OCI-LY1 (cell line): ENCODE measurements around the gene CRMP1.

Experiments
- H2AFZ ChIP-seq: fragments of 200-600 bp; sonication (generic), shearing (Covaris generic); 2 replicates; pipeline ENCODE4 v1.6.0; 2014; ENCODE audit warnings: antibody characterized with exemption, mild to moderate bottlenecking, low read length
- H3F3A ChIP-seq: fragments of 200-600 bp; sonication (generic), shearing (Covaris generic); 2 replicates; pipeline ENCODE4 v1.6.0; 2014; ENCODE audit warnings: mild to moderate bottlenecking, antibody characterized with exemption, low read length, moderate library complexity; ENCODE audit not compliant: insufficient read depth
- H3K27ac ChIP-seq: fragments of 200-600 bp; sonication (generic); 2 replicates; pipeline ENCODE4 v1.5.1; 2014; ENCODE audit warnings: low read length, mixed run types, mild to moderate bottlenecking, low read depth; ENCODE audit not compliant: poor library complexity, severe bottlenecking
- H3K27me3 ChIP-seq: fragments of 200-600 bp; sonication (generic); 2 replicates; pipeline ENCODE4 v1.6.0; 2014; ENCODE audit warnings: antibody characterized with exemption, mild to moderate bottlenecking, low read length, moderate library complexity; ENCODE audit not compliant: insufficient read depth
- H3K36me3 ChIP-seq: fragments of 200-600 bp; sonication (generic); 2 replicates; pipeline ENCODE4 v1.6.1; 2014; ENCODE audit warnings: mild to moderate bottlenecking, antibody characterized with exemption, low read length, moderate library complexity, mixed read lengths; ENCODE audit not compliant: insufficient read depth
- H3K4me1 ChIP-seq: fragments of 200-600 bp; sonication (generic); 2 replicates; pipeline ENCODE4 v1.5.1; 2014; ENCODE audit warnings: mild to moderate bottlenecking, low read length, moderate library complexity; ENCODE audit not compliant: insufficient read depth, severe bottlenecking
- H3K4me2 ChIP-seq: fragments of 200-600 bp; sonication (generic), shearing (Covaris generic); 2 replicates; pipeline ENCODE4 v1.6.1; 2014; ENCODE audit warnings: low read length
- H3K4me3 ChIP-seq: fragments of 200-600 bp; sonication (generic); 2 replicates; pipeline ENCODE4 v1.5.1; 2014; ENCODE audit warnings: low read length, low read depth, mild to moderate bottlenecking, mixed read lengths; ENCODE audit not compliant: poor library complexity, severe bottlenecking
- H3K79me2 ChIP-seq: fragments of 200-600 bp; shearing (Covaris generic); 2 replicates; pipeline ENCODE4 v1.6.1; 2016; ENCODE audit warnings: mixed run types, low read length, mixed read lengths; ENCODE audit not compliant: insufficient read depth
- H3K9ac ChIP-seq: fragments of 200-600 bp; sonication (generic), shearing (Covaris generic); 2 replicates; pipeline ENCODE4 v1.6.1; 2014; ENCODE audit warnings: mild to moderate bottlenecking, low read length, mixed read lengths
- H3K9me2 ChIP-seq: fragments of 200-600 bp; sonication (generic), shearing (Covaris generic); 2 replicates; pipeline ENCODE4 v1.6.1; 2014; ENCODE audit warnings: low read depth, mild to moderate bottlenecking, low read length, mixed read lengths
- H3K9me3 ChIP-seq: fragments of 200-600 bp; shearing (Covaris generic); 2 replicates; pipeline ENCODE4 v1.6.1; 2014; ENCODE audit warnings: low read length, mixed read lengths
- H4K20me1 ChIP-seq: fragments of 200-600 bp; sonication (generic), shearing (Covaris generic); 2 replicates; pipeline ENCODE4 v1.6.0; 2016; ENCODE audit warnings: mild to moderate bottlenecking, low read length; ENCODE audit not compliant: insufficient read depth
- CTCF ChIP-seq: fragments of 200-600 bp; sonication (generic), shearing (Covaris generic); IDR thresholded peaks from 2 replicates; pipeline ENCODE4 v1.5.1; 2017; ENCODE audit warnings: mild to moderate bottlenecking, antibody characterized with exemption, low read length, moderate library complexity, mixed read lengths
- EZH2 ChIP-seq: fragments of 200-600 bp; sonication (generic), shearing (Covaris generic); IDR thresholded peaks from 2 replicates; pipeline ENCODE4 v1.8.0; 2017; ENCODE audit warnings: borderline replicate concordance, mixed run types, mild to moderate bottlenecking, antibody characterized with exemption, low read length, moderate library complexity, mixed read lengths

Gene CRMP1

GRCh38 chr4:5893004-5893580, at the start of gene CRMP1:
Gene CRMP1 (minus strand): TSS chr4:5893086. CDS start chr4:5892969, 117 bp downstream.
- Histone ChIP-seq H3K9me3 (no peaks in the 10 kb centered on the region), H2AFZ (no peak within 1 kb of the TSS), H3K9ac (no peak within 1 kb of the TSS), H3K27ac (no peak within 1 kb of the TSS), H4K20me1 (no peaks in the 10 kb centered on the region), H3K4me3 (no peak within 1 kb of the TSS), H3K4me2 (no peak within 1 kb of the TSS), H3K27me3 (no peaks in the 10 kb centered on the region), H3K79me2 (no peaks in the 10 kb centered on the region), H3F3A (no peaks in the 10 kb centered on the region), H3K4me1 (no peaks in the 10 kb centered on the region), H3K9me2 (no peaks in the 10 kb centered on the region), H3K36me3 (no peaks in the 10 kb centered on the region)
- TF ChIP-seq CTCF = no peak
- TF ChIP-seq EZH2 = no peak

GRCh38 chr4:5941601-5942000, 48.7 kb upstream of the CRMP1 start:
- H3K4me2 ChIP-seq = no peak overlapping the region
- no peaks in the 10 kb centered on the region for H3K79me2 ChIP-seq
- H3K4me1 ChIP-seq = no peaks in the 10 kb centered on the region
- H2AFZ ChIP-seq = no peak overlapping the region
- no peaks in the 10 kb centered on the region for H3K9me3 ChIP-seq
- H3K27ac ChIP-seq = no peak overlapping the region
- no peaks in the 10 kb centered on the region for H3F3A ChIP-seq
- H3K9ac ChIP-seq = no peak overlapping the region
- no peak for TF ChIP-seq CTCF
- no peak for TF ChIP-seq EZH2
- H3K36me3 ChIP-seq = no peaks in the 10 kb centered on the region
- H3K4me3 ChIP-seq = no peak overlapping the region
- no peaks in the 10 kb centered on the region for H3K9me2 ChIP-seq
- no peaks in the 10 kb centered on the region for H3K27me3 ChIP-seq
- no peaks in the 10 kb centered on the region for H4K20me1 ChIP-seq

GRCh38 chr4:5940470-5941203, 47.8 kb upstream of the CRMP1 start:
- TF ChIP-seq CTCF (no peak), EZH2 (no peak)
- H2AFZ ChIP-seq = no peak overlapping the region
- no peaks in the 10 kb centered on the region for H3K4me1 ChIP-seq
- H3K4me2 ChIP-seq = no peak overlapping the region
- H4K20me1 ChIP-seq = no peaks in the 10 kb centered on the region
- no peak overlapping the region for H3K27ac ChIP-seq
- no peaks in the 10 kb centered on the region for H3K9me2 ChIP-seq
- no peaks in the 10 kb centered on the region for H3K79me2 ChIP-seq
- H3K9me3 ChIP-seq = no peaks in the 10 kb centered on the region
- H3K36me3 ChIP-seq = no peaks in the 10 kb centered on the region
- no peak overlapping the region for H3K9ac ChIP-seq
- H3K4me3 ChIP-seq = no peak overlapping the region
- no peaks in the 10 kb centered on the region for H3K27me3 ChIP-seq
- no peaks in the 10 kb centered on the region for H3F3A ChIP-seq
